Mononuclear cell (primary cell): ENCODE data around the gene DNAJC8. TPM values are rescaled to one million over a fixed set of nuclear protein-coding genes. Genes with fewer than 3 reads are reported as not detected.

Experiments used
- H3K27me3 ChIP-seq: 2 replicates; pipeline ENCODE4 v1.6.0; 2011; ENCODE audit warnings: low read length, control low read depth; ENCODE audit not compliant: insufficient read depth
- H3K4me1 ChIP-seq: 2 replicates; pipeline ENCODE4 v1.5.1; 2011; ENCODE audit warnings: mild to moderate bottlenecking, low read length, control low read depth; ENCODE audit not compliant: insufficient read depth
- H3K4me3 ChIP-seq: 2 replicates; pipeline ENCODE4 v1.5.1; 2011; ENCODE audit warnings: mild to moderate bottlenecking, low read length, moderate library complexity
- H3K9me3 ChIP-seq: 2 replicates; pipeline ENCODE4 v1.5.1; 2011; ENCODE audit warnings: low read depth, mild to moderate bottlenecking, control low read depth, low read length
- total RNA-seq: library from RNA; depleted of rRNA; stranded (reverse); fragments of >200 nt; gene quantifications from one replicate; pipeline ENCODE4 v1.2.3, GENCODE V29; 2012

The DNAJC8 gene, protein sequence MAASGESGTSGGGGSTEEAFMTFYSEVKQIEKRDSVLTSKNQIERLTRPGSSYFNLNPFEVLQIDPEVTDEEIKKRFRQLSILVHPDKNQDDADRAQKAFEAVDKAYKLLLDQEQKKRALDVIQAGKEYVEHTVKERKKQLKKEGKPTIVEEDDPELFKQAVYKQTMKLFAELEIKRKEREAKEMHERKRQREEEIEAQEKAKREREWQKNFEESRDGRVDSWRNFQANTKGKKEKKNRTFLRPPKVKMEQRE
- 61.5 TPM for total RNA-seq

DNA sequence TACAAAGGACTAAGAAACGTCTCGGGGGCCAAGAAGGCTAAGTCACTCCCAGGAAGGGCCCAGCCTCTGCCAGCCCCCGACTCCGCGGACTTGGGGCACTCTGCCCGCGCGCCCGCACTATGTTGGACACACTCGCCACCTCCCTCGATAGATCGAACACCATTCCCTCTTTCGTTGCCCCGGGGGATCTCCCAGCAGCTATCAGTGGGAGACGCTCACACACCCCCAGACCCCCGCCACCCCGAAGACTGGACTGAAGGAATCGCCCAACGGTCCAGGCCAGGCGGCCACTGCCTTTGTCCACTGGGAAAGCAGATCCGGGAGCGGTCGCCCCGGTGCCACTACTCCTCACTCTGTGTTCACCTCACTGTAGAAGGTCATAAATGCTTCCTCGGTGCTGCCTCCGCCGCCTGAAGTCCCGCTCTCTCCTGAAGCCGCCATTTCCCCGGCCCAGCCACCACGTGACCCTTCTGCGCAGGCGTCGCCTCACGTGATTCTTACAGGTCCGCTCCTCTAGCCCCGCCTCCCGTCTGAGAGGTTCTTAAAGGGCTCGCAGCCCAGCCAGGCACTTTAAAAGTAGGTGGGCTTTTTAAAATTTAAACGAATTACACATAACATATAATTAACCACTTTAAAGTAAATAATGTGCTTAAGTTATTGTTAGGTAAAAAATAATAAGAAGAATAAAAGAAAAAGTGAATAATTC, at the start of gene DNAJC8:
Gene DNAJC8, minus strand, starts transcription at position 472 of the 706 bp plus-strand sequence. Its CDS starts 31 bp downstream, at position 441.
- Histone ChIP-seq H3K9me3 (no peaks in the 10 kb centered on the region), H3K27me3 (no peaks in the 10 kb centered on the region), H3K4me1 (peaks cover 50% of the 10 kb centered on the region), H3K4me3 (peak within 1 kb of the TSS; percentile 91)

DNA sequence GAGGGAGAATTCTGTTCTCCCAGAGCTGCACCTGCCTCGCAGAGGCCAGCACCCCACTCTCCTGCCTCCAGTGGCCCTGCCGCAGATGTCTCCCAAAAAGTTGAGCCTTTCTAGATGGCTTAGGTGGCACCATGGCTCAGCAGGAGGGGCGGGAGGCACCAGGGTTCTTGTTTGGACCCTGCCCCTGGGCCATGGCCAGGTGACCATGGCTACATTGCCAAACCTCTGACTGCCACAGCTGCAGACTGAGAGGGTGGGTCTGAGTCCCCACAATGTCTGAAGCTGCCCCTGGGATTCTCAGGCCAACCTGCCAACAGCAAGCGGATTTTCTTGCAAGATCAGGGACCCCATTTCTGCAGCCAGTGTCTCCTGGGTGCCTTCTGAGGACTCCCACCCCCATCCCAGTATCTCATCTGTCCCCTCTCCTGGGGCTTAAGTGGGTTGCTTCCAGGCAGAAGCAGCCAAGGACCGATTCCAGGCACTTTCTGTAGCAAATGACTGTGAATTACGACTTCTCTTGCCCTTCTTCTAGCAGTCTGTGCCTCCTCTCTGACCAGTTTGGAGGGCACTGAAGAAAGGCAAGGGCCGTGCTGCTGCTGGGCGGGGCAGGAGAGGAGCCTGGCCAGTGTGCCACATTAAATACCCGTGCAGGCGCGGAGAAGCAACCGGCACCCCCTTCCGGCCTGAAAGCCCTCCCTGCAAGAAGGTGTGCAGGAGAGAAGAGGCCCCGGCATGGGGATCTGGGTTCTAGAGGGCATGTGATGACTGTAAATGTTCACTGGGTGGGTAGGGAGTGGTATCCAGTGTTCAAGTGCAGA, 49.0 kb upstream of the DNAJC8 start:
- no peak overlapping the region for H3K4me3 ChIP-seq
- H3K27me3 ChIP-seq, result no peaks in the 10 kb centered on the region
- H3K9me3 ChIP-seq, result no peaks in the 10 kb centered on the region
- peaks cover 11% of the 10 kb centered on the region for H3K4me1 ChIP-seq

DNA sequence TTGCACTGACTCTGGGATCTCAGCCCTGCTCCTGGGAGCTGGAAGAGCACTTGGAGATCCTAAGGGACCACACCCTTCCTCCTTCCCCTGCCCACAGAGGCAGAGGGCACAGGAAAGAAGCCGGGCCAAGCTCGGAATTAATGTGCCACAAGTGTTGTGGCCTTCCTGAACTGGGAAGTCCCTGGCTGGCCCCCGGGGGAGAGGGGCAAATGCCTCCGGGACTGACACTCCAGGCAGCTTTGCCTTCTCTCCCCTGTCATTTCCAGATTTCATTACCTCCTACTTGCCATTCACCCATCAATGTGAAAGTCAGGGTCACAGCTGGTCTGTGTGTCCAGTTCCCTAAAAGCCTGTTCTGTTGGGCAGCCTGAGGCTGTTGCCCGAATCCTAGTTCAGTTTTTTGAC, 48.1 kb upstream of the DNAJC8 start:
- H3K27me3 ChIP-seq, result no peaks in the 10 kb centered on the region
- H3K9me3 ChIP-seq, result no peaks in the 10 kb centered on the region
- H3K4me3 ChIP-seq, result no peak overlapping the region
- peaks cover 11% of the 10 kb centered on the region for H3K4me1 ChIP-seq

DNA sequence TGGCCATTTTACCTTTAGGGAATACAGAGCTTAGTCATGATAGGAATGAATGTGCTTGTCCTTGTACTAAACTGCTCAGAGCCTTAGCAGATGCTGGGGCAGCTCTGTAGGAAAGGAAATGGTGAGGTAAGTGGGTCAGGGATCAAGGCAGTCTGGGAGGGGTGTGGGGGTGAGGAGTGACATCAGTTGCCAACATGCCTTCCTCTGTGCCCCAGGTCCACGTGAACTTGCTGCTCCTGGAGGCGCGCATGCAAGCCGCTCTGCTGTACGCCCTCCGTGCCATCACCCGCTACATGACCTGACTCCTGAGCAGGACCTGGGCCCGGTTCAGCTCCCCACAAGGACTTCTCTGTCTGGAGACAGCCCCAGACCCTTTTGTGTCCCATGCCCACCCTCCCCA, 47.7 kb upstream of the DNAJC8 start:
- no peaks in the 10 kb centered on the region for H3K9me3 ChIP-seq
- H3K27me3 ChIP-seq, result no peaks in the 10 kb centered on the region
- peaks cover 11% of the 10 kb centered on the region for H3K4me1 ChIP-seq
- H3K4me3 ChIP-seq, result no peak overlapping the region

DNA sequence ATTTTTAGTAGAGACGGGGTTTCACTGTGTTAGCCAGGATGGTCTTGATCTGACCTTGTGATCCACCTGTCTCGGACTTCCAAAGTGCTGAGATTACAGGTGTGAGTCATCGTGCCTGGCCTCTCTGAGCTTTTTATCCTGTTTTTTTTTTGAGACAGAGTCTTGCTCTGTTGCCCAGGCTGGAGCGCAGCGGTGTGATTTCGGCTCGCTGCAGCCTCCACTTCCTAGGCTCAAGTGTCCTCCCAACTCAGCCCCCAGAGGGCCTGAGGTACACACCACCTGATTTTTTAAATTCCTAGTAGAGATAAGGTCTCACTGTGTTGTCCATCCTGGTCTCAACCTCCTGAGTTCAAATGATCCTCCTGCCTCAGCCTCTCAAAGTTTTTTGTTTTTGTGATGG, 46.9 kb upstream of the DNAJC8 start:
- no peak overlapping the region for H3K4me3 ChIP-seq
- no peaks in the 10 kb centered on the region for H3K9me3 ChIP-seq
- H3K4me1 ChIP-seq, result peaks cover 11% of the 10 kb centered on the region
- H3K27me3 ChIP-seq, result no peaks in the 10 kb centered on the region

DNA sequence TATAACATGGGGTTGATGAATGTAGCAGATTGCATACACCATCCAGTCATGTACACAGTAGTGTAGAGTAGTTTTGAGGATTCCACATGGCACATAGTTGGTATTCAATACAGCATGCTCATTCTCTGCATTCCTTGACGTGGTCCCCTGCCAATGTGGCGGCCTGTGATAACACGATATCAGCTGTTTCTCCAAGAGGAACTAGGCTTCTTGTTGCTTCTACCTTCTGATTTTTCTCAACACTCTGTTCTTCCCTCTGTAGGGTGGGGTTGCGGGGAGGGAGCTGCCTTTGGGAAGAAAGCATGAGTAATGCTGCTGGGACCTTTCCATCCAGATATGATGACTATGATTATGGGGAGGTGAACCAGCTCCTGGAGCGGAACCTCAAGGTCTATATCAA, 45.9 kb upstream of the DNAJC8 start:
- peaks cover 11% of the 10 kb centered on the region for H3K4me1 ChIP-seq
- H3K27me3 ChIP-seq, result no peaks in the 10 kb centered on the region

DNA sequence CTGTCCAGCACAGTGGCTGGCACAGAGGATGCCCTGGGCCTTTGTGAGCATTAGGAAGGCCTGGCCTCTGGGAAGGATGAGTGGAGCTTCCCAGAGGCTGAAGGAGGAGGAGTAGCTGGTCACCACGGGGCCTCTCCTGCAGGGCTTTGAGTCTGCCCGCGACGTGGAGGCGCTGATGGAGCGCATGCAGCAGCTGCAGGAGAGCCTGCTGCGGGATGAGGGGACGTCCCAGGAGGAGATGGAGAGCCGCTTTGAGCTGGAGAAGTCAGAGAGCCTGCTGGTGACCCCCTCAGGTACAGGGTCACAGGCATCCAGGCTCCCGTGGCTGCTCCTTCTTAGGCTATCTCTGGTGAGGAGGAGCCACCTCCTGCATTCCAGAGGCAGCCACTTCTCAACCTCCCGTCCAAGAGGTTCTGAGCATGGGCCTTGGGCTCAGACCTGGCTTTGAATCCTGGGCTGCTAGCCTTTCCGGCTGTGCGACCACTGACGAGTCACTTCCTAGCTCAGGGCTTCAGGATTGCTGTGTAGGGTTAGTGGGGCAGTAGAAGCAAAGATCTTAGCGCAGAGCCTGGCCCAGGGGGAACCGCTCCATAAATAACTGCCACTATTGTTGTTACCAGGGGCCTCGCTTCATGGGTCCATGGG, 40.5 kb upstream of the DNAJC8 start:
- no peaks in the 10 kb centered on the region for H3K9me3 ChIP-seq
- H3K4me3 ChIP-seq, result no peak overlapping the region
- H3K27me3 ChIP-seq, result no peaks in the 10 kb centered on the region
- H3K4me1 ChIP-seq, result no peaks in the 10 kb centered on the region

More for the DNA sequence above, 45.9 kb upstream of the DNAJC8 start:
- H3K4me3 ChIP-seq, result no peak overlapping the region
- no peaks in the 10 kb centered on the region for H3K9me3 ChIP-seq

DNA sequence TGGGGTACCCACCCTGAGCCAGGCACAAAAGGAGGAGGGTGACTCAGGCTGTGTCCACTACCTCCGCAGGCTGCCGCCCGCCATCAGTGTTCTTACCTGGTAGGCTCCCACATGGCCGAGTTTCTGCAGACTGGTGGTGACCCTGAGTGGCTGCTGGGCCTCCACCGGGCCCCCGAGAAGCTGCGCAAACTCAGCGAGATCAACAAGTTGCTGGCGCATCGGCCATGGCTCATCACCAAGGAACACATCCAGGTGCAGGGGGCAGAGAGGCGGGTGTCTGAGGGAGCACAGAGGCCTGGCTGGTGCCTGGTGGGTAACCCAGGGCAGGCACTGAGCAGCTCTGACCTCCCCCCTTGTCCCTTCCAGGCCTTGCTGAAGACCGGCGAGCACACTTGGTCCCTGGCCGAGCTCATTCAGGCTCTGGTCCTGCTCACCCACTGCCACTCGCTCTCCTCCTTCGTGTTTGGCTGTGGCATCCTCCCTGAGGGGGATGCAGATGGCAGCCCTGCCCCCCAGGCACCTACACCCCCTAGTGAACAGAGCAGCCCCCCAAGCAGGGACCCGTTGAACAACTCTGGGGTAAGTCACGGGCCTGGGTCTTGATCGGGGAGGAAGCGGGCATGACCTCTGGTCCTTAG, 39.5 kb upstream of the DNAJC8 start:
- no peaks in the 10 kb centered on the region for H3K9me3 ChIP-seq
- H3K4me1 ChIP-seq, result no peaks in the 10 kb centered on the region
- H3K27me3 ChIP-seq, result no peaks in the 10 kb centered on the region
- H3K4me3 ChIP-seq, result no peak overlapping the region

DNA sequence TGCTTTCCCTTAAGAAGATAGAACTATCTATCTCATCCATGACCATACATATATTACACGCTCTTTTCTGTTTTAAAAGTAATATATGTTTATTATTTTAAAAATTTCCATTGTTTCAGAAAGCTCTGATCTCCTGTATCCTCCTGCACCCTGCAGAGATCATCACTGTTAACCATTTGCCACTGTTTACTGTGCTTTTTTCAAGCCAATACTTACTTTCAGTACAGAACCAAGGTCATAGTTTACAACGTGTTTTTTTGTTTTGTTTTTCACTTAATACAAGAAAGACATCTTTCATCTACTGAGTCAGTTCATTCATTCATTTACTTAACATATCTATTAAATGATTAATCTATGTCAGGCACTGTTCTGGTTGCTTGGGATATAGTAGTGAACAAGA, 36.7 kb upstream of the DNAJC8 start:
- Histone ChIP-seq H3K4me1 (no peaks in the 10 kb centered on the region), H3K9me3 (no peaks in the 10 kb centered on the region)

DNA sequence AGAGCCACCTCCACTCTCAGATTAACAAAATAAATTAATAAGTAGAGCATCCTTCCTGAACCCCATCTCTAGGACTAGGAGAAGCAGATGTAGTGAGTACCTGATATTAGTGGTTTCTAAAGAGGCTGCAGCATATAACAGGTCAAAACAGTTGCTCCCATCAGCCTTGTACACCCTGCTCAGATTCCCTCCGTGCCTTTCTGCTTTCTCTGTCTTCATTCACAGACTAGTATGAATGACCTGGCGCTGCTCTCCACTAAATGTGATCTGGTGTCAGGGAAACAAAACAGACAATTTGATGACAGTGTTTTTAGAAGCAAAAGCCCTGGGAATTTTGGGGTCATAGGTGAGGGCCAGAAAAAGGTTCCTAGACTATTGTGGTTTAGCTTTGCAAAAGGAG, 34.8 kb upstream of the DNAJC8 start:
- H3K27me3 ChIP-seq, result no peaks in the 10 kb centered on the region
- H3K9me3 ChIP-seq, result no peaks in the 10 kb centered on the region
- no peaks in the 10 kb centered on the region for H3K4me1 ChIP-seq
- H3K4me3 ChIP-seq, result no peak overlapping the region

More for the DNA sequence above, 36.7 kb upstream of the DNAJC8 start:
- no peak overlapping the region for H3K4me3 ChIP-seq
- H3K27me3 ChIP-seq, result no peaks in the 10 kb centered on the region

DNA sequence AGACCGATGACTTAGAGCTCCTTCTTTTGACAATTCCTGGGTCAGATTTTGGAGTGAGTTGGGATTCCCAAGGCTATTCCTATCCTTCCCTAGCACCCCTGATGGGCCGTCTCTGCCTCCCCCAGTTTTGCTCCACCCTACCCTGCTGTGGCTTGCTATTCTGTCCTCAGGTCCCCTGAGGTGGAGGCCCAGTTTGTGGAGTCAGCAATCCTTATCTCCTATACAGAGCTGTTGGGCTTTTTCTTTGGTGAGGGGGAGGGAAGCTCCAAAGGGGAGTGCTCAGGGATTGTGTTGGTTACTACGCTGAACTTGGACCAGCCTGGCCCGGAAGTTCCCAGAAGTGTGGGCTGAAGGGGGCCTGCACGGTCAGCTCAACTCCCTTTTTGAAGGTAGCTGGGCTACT, 34.1 kb upstream of the DNAJC8 start:
- Histone ChIP-seq H3K4me1 (no peaks in the 10 kb centered on the region), H3K27me3 (no peaks in the 10 kb centered on the region), H3K4me3 (no peak overlapping the region), H3K9me3 (no peaks in the 10 kb centered on the region)

DNA sequence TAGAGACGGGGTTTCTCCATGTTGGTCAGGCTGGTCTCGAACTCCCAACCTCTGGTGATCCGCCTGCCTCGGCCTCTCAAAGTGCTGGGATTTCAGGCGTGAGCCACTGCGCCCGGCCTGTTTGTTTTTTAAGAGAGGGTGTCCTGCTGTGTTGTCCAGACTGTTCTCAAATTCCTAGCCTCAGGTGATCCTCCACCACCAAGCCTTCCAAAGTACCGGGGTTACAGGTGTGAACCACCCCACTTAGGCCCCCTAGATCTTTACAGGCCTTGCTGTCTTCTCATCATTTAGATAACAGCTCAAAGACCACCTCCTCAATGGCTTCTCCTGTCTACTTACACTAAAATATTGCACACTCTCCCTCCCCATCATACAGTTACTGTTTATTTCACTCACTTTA, 32.7 kb upstream of the DNAJC8 start:
- H3K4me3 ChIP-seq, result no peak overlapping the region
- no peaks in the 10 kb centered on the region for H3K27me3 ChIP-seq
- H3K9me3 ChIP-seq, result no peaks in the 10 kb centered on the region
- H3K4me1 ChIP-seq, result peaks cover 10% of the 10 kb centered on the region

DNA sequence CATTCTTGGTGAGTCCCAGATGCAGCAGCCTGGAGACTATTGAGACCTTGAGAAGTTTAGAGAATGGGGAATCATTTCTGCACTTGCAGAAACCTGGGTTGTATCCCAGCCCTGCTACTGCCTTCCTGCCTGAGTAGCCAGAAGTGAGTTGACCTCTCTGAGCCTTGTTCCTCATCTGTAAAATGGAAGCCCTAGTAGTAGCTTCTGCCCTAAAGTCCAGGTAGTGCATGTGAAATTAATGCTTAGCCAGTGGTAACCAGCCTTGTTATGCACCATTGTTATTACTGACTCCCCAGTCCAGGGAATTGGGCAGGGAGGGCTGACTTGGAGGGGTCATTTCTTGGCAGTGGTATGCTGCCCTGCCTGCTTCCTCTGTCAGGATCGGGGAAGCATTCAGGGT, 32.1 kb upstream of the DNAJC8 start:
- Histone ChIP-seq H3K4me3 (no peak overlapping the region), H3K4me1 (peaks cover 15% of the 10 kb centered on the region), H3K9me3 (no peaks in the 10 kb centered on the region), H3K27me3 (no peaks in the 10 kb centered on the region)

DNA sequence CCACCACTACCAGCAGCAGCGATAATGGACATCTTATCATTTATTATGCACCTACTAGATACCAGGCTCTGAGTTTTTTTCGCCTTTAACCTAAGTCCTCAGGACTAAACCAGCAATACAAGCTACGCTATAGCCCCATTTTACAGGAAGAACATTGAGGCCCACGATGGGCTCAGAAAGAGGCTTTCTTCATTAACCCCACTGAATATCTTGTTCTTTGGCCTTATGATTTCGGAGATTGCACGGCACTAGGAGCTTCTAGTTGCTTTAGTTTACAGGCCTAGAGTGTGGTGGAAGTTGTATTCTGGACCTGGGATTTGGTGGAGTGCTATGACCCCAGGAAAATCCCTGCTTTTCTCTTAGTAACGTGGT, 28.0 kb upstream of the DNAJC8 start:
- Histone ChIP-seq H3K4me1 (peaks cover 47% of the 10 kb centered on the region), H3K27me3 (no peaks in the 10 kb centered on the region), H3K4me3 (no peak overlapping the region), H3K9me3 (no peaks in the 10 kb centered on the region)
